NCI-H1105 treated with DMSO at 0.1 percent for 48 hours (cell line): ENCODE results near the gene AFDN.
A peak's percentile ranks its signal among the peaks of the same experiment; 100 is the strongest.

Experiments used
- DNase-seq: peaks from one replicate; lab custom pipeline; 2025; lab: John Stamatoyannopoulos, UW

Gene AFDN

DNA sequence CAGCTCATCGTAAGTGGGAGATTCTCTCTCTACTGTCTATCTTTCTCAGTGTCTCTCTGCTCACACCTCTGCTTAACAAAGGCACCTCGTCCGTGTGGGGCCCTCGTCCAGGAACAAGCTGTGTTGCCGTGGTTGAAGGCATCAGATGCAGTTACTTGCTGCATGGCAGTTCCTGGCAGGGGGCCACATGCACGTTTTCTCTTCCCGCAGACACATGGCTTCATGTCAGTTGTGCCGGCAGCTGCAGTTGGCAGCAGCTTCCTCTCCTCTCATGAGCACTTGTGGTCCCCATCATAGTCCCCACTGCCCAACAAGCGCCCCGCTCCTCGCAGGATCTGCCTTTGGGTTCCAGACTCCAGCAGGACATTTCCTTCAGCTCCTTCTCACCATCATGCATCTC is 7.1 kb upstream of the AFDN start:
- DNase-seq: no peak

DNA sequence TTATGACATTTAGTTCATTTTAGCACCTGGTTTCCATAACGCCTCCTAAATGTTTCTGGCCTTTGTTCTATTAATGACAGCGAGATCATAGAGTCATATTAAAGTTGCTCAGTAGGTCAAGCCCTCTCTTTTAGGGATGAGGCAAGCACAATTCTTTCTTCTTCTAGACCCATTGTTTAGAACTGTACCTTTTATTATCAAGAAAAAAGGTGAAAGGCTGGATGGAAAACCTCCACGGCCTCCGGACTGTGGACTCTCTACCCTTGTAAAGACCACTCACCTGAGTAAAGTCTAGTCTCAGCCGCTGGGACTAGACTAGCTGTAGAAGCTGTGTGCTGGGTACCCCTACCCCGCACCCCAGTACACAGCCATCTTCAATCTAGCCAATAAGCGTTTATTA is 6.0 kb upstream of the AFDN start:
- no peak for DNase-seq

DNA sequence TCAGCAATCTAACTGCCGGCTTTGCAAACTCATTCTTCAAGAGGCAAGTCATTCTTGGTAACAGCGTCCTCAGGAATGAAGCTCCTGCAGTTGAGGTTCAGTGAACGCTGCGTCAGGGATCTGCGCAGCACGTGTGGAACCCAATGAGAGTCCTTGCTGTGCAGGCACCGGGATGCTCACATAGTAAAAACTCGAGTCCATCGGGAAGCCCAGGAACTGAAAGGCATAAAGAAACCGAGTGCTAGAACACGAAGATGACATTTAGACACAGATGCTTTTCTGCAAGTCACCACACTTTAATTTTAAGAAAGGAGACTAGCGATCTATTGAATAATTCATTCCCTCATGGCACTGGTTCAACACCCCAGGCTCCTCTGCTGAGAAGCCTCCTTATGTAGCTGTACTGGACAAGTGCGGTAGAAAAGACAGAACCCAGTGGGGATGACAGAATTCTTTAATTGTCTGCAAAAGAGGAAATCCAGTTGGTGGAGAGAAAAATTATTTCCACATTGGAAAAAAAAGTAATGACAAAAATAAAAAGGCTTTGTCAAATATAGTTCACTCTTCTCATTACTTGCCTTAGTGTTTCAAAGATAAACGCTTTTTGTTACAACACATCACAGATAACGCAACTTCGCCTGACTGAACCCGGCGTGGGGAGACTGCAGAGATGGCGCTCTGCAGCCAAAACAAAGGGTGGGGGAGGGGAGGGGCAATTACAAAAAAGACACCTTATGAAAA is 1.9 kb upstream of the AFDN start:
- no peak for DNase-seq

DNA sequence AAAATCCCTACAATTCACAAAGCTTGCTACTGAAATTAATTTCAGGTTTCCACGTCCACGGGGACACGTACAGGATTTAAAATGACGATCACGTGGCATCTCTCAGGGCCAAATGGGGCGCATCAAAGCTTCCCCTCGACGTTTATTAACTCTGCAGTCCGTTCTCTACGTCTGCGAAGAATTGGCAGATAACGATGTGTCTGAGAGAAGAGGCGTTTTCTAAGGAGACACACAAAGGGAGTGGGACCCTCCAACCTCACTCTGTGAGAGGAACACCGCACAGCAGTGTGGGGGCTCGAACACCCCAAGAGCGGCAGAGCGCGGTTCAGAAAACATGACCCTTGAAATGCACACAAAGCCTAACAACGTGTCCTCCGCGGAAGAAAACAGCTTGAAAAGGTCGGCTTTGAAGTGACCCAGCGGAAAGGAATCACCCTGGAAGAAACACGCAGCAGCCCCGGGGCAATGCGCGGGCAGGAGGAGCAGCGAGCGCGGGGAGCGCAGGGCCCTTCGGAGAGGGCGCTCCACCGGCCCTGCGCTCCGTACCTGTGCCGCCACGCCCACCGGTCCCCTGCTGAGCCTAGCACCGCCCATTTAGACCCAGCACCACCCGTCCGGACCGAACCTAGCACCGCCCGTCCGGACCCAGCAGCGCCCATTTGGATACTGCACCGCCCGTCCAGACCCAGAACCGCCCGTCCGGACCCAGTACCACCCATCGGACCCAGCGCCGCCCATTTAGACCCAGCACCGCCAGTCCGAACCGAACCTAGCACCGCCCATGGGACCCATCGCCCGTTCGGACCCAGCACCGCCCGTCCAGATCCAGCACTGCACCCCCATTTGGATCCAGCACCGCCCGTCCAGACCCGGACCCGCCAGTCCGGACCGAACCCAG is 1.1 kb upstream of the AFDN start:
- peak; percentile 30 for DNase-seq

DNA sequence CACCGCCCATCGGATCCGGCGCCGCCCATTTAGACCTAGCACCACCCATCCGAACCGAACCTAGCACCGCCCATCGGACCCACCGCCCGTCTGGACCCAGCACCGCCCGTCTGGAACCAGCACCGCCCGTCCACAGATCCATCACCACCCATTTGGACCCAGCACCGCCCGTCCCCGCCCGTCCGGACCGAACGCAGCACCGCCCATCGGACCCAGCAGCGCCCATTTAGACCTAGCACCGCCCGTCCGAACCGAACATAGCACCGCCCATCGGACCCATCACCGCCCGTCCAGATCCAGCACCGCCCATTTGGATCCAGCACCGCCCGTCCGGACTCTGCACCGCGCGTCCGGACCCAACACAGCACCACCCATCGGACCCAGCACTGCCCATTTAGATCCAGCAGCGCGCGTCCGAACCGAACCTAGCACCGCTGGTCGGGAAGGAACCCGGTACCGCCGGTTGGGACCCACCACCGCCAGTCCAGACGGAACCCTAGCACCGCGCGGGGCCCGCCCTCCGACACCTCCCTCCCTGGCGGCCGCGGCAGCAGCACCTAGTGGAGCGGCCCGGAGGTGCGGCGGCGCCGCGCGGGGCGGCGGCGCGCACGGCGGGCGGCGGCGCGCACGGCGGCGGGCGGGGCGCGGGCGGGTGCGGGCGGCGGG is 348 bp upstream of the AFDN start:
- DNase-seq: peak; percentile 74

DNA sequence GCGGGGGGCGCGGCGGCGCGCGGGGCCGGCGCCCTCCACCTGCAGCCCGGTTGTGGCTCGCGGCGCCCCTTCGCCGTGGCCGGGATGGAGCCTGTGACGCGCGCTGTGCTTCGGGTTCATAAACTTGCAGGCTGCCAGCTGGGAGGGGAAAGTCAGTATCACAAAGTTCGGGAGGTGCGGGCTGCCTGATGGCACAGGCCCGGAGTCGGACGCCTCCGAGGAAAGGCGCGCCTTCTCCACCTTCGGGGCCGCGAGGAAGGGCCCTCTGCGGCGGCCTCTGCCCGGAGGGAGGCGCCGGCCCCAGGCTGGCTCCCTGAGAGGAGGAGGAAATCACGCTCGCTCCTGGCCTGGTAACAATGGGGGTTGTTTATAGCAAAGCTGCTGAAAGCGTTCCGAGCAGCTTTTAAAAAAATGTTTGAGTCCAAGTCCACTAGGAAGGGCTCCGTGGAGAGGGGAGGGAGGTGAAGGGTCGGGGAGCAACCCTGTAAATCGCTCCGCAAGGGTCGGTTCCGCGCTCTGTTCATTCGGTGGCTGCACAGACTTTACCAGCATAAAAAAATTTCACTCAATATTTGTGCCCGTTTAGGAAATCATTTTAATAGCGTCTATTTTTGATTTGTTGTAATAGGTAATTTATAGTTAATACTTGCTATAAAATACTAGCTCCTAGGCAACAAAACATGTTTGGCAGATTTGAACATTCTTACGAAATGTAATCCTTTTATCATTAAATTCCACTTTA is 1.0 kb downstream of the AFDN start:
- DNase-seq: peak; percentile 58

DNA sequence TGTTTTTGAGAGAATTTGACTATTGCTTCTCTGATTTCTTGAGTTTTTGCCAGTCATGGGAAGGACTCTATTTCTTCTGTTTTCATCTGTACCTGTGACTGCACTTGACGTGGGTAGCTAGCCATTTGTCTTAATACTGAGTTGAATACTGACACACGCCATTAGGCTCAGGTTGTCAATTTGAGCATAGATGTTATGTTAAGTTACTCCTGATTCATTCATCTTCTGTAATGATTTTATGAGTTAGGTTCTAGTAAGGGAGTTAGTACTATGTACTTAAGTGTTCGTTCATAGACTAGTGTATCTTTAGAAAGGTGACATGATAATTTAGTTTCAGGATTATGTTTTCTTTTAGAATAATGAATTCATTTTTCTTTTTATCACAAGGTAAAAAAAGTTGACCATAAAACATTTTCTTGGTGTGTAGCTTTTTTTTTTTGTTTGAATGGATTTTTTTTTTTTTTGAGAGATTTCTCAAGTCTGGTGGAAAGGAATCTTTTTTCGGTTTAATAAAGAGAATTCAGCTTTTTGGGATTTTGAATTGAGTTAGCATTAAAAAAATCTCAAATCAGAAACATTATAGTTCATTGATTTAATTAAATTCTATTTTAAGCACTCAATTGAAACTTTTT is 1.7 kb downstream of the AFDN start:
- peak; percentile 54 for DNase-seq

DNA sequence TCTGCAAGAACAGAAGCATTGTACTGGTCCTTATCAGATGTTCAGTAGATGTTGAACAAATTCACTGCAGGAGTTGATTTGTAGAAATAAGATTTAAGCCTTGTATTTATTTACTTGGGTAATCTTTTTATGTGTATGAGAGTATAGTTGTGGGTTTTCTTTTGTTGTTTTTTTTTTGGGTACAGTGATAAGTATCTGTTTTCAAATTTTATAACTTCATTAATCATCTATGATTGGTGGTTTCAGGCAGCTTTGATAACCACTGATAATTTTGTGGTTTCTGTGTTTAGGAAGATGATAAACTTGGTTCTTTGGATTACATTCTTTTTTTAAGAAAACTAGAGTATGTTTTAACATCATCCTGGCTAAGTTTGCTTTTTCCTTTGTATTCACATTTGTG is 2.8 kb downstream of the AFDN start:
- no peak for DNase-seq

DNA sequence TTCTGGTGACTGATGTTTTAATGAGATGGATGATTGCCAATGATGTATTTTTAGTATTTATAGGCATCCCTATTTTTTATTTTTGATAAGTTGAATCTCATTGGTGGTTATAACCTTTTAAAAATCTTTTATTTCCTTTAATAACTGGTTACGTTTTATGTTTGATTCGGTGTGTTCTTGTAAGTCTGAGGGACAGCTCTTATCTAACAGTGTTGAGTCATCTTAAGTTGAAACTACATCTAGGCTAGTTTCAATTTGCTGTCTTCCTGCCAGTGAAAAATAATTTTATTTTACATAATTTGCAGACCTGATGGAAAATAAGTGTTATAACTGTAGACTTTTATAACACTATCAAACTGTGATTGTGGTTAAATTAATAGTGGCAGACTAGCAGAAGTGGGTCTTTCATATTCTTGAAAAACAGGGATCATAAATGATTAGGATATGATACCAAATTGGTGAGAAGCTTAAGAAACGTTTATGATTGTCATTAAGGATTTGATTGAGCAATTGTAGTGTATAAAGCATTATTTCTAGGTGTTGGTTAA is 4.6 kb downstream of the AFDN start:
- no peak for DNase-seq

DNA sequence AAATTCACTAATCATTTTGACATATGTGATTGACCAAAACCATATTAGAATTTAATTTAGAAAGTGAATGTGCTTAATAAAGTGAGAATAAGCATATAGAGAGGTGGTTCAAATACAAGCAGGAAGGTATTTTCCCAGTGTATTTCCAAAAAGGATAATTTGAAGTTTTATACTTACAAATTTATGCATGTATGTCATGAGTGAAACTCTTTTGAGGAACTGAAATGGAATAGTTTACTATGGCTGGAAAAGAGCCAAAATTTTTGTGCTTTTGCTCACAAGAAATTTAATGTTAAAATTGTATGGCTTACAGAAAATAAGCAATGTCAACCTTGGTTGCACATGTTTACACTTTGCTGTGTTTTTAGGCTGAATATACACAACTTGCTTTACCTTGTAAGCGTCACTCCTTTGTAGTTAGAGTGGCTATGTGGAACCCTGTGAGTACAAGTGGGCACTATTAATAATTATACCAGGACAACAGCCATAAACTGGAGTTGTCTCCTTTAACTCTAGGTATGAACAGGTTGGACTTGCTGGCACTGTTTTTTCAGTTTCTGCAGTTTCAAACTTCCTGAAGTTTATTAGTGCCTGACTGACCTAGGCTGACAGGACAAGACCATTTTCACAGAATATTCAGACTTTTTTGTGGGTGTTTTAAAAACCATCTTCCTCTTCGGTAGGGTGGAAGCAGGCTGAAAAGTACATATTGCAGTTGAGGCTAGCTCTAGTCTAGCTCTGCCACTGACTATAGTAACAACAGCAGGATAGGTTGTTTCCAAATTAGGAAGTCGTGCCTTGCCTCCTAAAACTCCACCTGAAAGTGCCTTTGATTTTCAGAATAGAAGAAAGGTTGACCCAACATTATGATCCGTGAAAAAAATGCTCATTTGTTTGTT is 6.0 kb downstream of the AFDN start:
- no peak for DNase-seq

DNA sequence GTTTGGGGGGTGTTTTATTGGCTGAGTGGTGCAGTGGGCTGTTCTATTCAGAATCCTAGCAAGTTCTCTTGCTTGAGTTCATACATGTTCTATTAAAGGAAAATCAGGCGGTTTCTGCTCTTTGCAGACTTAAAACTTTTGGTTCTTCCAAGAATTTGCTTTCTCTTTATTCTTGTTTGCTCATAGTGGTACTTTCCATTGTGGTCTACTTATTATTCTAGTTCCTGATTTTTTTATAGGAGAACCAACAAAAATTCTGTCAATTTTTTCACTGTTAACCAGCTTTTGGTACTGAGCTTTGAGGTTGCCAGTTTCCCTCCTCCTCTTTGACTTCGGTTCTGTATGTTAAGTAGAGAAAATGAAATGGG is 6.7 kb downstream of the AFDN start:
- no peak for DNase-seq

DNA sequence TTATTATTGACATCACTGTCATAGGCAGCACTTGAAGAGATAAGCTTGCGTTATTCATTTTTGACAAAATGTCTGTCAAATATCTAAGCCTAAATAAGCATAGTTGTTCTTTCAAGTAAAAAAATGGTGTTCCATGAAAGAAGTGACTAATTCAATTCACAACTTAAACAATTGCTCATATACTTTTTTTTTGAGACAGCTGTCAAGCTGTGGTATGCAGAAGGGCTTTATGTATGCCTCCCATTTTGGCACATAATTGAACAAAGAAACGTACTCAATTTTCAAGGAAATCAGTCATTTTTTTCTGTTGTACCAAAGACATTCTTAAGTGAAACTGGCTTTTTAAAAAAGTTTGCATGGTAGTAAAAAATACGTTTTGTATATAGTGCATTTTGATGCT is 8.5 kb downstream of the AFDN start:
- DNase-seq: no peak

DNA sequence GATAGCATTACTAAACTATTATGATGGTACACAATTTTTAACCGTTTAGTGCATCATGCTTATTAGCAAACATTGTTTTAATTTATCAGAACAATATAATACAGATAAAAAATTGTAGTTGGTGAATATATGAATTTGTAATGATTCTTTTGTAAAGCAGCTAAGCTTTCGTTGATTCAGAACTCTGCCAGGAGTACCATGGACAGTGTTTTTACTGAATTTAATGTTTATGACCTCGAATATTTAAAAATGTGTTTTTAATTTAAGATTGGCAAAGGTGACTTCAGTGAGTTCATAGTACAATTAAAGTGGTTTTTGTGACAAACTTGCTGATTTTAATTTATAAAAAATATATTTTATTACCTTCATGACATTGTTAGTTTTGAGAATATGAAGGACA is 10.0 kb downstream of the AFDN start:
- DNase-seq: no peak

DNA sequence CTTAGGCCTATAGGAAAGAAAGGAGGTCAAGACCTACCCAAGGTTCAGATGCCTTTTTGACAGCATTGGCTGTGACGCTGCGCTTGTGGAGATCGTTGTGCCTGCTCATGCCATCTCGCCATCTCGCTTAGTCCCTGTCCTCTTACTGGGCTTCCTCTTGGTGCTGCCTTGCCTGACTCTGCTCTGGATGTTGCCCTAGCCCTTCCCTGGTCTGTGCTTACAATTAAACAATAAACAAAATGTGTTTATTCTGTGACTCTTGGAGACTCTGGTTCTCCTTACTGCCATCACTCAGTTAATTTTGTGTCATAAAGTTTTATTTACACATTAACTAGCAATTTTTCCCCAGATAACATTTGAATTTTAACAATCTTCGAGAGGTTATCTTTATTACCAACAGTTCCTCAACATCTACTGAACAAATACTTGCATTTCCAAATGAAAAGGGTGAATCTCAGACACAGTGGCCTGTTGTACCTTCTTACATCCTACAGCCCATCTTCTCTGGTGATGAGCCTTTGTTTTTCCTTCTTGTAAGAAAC is 11.6 kb downstream of the AFDN start:
- no peak for DNase-seq

DNA sequence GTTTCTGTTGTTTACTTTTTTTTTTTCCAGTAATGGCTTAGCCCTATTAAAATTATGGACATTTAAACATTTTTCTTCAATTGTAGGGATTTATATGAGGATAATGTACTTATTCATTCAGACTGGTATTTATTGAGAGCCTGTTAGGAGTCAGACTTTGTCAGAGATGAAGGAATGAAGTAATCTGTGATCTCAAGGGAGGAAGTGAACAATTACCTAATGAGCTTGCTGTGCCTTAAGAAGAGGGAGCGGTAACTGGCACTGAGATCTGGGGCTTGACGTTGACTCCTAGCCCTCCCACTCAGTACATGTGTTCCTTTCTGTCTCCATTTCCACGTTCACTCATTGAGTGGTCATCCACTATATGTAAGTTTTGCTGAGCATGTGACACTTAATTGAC is 12.6 kb downstream of the AFDN start:
- DNase-seq: no peak

DNA sequence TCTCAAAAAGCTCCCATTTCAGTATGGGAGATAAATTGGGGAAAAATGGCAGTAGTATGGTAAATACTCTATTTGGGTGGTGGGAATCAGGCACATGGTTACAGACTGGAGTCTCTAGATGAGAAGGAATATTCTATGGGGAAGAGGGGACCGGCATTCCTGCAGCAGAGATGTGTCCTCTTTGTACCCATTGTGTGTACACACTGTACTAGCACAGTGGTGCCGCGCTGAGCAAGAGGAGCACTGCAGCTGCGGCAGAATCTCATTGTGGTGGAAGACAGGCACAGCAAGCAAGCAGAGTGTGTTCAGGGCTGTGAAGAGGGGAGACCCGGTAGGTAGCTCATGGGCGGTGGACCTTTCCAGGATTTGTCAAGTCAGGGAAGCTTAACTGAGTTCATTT is 13.0 kb downstream of the AFDN start:
- DNase-seq: no peak

DNA sequence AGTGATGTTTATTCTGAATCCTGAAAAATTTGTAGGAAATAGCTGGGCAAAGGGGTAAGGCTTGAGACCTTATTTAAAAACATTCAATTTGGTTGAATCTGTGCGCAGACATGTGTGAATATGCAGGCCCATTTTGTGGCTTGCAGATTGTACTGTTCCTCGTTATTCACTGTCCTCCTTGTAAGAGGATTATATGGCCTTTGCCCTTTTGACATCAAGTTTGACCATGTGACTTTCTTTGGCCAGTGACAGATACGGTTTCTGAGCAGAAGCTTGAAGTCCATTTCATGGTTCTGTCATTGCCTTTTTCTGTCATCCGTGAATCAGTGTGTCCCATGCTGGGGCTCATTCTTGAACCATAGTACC is 13.4 kb downstream of the AFDN start:
- DNase-seq: no peak

DNA sequence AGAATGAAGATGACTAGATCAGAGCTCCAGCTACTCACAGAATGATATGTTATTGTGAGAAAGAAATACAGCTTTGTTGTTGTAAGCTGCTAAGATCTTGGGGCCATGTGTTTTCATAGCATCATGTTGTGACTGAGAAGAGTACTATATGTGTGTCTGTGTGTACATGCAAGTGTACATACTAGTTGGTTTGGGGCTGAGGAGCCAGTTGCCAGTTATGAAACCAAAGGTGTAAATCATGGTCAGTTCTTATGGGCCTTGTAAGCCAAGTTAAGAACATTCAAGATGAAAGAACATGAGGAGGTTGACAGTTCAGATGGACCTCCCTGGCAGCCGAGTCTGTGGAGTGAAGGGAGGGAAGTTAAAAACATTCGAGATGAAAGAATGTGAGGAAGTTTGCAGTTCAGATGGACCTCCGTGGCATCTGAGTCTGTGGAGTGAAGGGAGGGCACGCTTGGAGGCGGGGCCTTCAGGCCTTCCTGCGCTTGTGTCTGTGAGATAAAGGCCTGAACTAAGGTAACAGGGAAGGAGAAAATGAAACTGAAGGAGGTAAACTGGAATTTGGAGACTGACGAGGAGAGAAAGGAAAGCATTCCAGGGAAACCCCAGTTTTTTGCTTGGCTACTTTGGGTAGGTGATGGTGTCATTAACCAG is 13.9 kb downstream of the AFDN start:
- no peak for DNase-seq

DNA sequence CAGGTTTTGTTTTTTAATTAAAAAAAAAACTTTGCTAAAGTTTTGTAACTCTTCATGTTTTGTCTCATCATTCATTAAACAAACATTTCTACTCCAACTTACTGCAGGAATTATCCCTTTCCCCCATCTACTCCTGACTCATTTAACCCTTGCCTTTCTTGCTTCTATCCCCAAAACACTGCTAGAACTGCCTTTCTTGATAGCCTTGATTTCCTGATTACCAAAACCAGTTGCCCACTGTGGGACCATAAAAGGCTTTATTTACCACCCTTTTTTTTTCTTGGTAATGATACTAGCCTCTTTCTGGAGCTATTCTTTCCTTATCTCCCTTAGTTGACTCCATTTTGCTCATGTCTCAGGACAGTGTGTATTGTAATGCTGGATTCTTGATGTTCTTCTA is 15.3 kb downstream of the AFDN start:
- no peak for DNase-seq

DNA sequence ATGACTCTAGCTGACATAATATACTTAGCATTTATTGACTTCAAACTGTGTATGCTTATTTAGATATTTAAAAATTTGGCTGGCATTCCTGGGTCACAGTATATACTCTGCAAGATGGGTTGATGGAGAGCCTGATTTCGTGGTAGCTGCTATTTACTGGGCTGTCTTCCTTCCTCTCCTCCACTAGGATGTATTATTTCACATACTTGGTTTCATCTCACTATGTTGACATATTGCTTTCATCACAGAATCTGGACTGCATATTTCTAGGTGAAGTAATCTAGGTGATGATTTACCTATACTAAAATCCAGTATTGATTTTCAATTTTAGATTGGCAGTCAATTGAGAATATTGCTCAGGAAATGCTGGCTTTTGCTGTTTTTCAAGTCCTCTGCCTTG is 15.7 kb downstream of the AFDN start:
- no peak for DNase-seq
